CD4-positive, alpha-beta T cell (primary cell): ENCODE measurements around the gene GALNT18. TPM values are rescaled to one million over a fixed set of nuclear protein-coding genes. Genes with fewer than 3 reads are reported as not detected.

Source experiments
- ATAC-seq: fragments of 200-7000 bp; cut with Tn5 transposase; one replicate; pipeline ENCODE4 v1.10.0; 2022; ENCODE audit warnings: mild to moderate bottlenecking; ENCODE audit not compliant: poor library complexity
- CTCF ChIA-PET: fragments of 350-600 bp; sonication (Branson Sonifier 250); formaldehyde crosslinking; loops from one replicate; lab custom pipeline; 2021; ENCODE audit warnings: antibody characterized with exemption, inconsistent platforms; lab: Charles Lee
- POLR2A ChIA-PET: fragments of 350-600 bp; sonication (Branson Sonifier 250); formaldehyde crosslinking; loops from one replicate; lab custom pipeline; 2021; ENCODE audit warnings: antibody characterized with exemption, inconsistent platforms; lab: Charles Lee
- DNase-seq, 14 experiments: peaks; one replicate each; pipeline ENCODE4 v3.0.0-alpha.2; 2013 to 2020; ENCODE audit warnings: mixed read lengths in 2 of 14
- H3K27ac ChIP-seq, 2 donors: one replicate each; pipeline versions ENCODE4 v1.5.1 to v1.7.0; 2013; ENCODE audit warnings: low read length in 2 of 2, low read depth in 1 of 2, mild to moderate bottlenecking in 1 of 2
- H3K27me3 ChIP-seq, 2 experiments: 1 replicate in 1 of 2; 2 replicates in 1 of 2; pipeline versions ENCODE4 v1.6.1 to v1.7.0; 2013; ENCODE audit warnings: low read length in 2 of 2, control low read depth in 1 of 2, mild to moderate bottlenecking in 1 of 2, moderate library complexity in 1 of 2; ENCODE audit not compliant: insufficient read depth in 2 of 2, control insufficient read depth in 1 of 2
- H3K36me3 ChIP-seq: one replicate; pipeline ENCODE4 v1.6.1; 2013; ENCODE audit warnings: low read length, control low read depth; ENCODE audit not compliant: insufficient read depth
- H3K4me1 ChIP-seq: one replicate; pipeline ENCODE4 v1.6.1; 2013; ENCODE audit warnings: low read length, control low read depth; ENCODE audit not compliant: insufficient read depth
- H3K4me3 ChIP-seq: one replicate; pipeline ENCODE4 v1.5.1; 2013; ENCODE audit warnings: mild to moderate bottlenecking, low read length, moderate library complexity
- H3K9me3 ChIP-seq, 2 experiments: 1 replicate in 1 of 2; 2 replicates in 1 of 2; pipeline versions ENCODE4 v1.6.1 to v1.7.0; 2013; ENCODE audit warnings: low read length in 2 of 2, mild to moderate bottlenecking in 2 of 2, control low read depth in 1 of 2, moderate library complexity in 1 of 2; ENCODE audit not compliant: control insufficient read depth in 1 of 2, insufficient read depth in 1 of 2
- H3K27ac Mint-ChIP-seq: one replicate; pipeline ENCODE4 v1.8.0; 2020; ENCODE audit warnings: mixed read lengths
- H3K27me3 Mint-ChIP-seq: one replicate; pipeline ENCODE4 v1.8.0; 2021; ENCODE audit warnings: mixed read lengths
- H3K36me3 Mint-ChIP-seq: one replicate; pipeline ENCODE4 v1.8.0; 2021; ENCODE audit warnings: low read depth, mixed read lengths
- H3K4me1 Mint-ChIP-seq: one replicate; pipeline ENCODE4 v1.8.0; 2021; ENCODE audit warnings: low read depth, mixed read lengths
- H3K4me3 Mint-ChIP-seq: one replicate; pipeline ENCODE4 v1.8.0; 2020; ENCODE audit warnings: mild to moderate bottlenecking, mixed read lengths
- H3K9me3 Mint-ChIP-seq: one replicate; pipeline ENCODE4 v1.8.0; 2020; ENCODE audit warnings: mixed read lengths
- intact Hi-C, 2 experiments: fragments of 100-400 bp; cut with DNase I in 1 of 2; cut with micrococcal nuclease in 1 of 2; formaldehyde crosslinking; loops; one replicate each; pipeline versions ENCODE4 v1.15.1 to v1.9.0; 2023 to 2025; cut with DNase I, micrococcal nuclease
- total RNA-seq, 174 experiments: library from RNA in 2 of 174; stranded (reverse) in 2 of 174; gene quantifications; one replicate each; pipeline ENCODE4 v1.2.3 and lab custom pipeline; 2021 to 2026
- TF ChIP-seq, protein P1 (sequence below): fragments of 200-600 bp; IDR thresholded peaks from one replicate; pipeline ENCODE4 v1.8.0; 2022; ENCODE audit warnings: antibody characterized with exemption, mild to moderate bottlenecking

GALNT18 gene
- total RNA-seq, 2 experiments from 2014 or later: 0.08 TPM; not detected in 1

DNA sequence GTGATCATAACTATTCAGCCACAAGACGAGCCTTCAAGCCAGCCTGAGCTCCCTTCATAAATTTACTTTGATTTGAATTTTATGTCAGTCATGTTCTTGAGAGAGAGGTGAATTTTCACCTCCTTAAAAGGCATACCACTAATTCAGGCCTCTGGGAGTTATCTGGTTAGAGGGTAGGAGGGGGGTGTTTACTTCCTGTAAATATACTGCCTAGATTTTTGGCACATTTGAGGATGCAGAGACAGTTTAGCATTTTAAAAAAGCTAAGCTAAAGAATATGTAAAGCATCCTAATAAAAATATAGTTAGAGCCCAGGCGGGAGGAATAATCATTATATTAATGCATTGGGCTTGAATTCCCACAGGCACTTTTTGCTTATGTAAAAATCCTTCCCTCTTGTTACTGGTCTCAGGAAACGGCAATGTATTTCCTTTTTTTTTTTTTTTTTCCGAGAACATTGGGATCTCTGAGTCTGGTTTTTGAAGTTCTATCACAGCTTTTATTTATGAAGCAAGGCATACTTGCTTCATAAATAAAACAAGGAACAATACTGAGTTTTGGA, 385.2 kb downstream of the GALNT18 start:
- no peaks in the 10 kb centered on the region for H3K4me1 Mint-ChIP-seq
- no peak overlapping the region for H3K27ac Mint-ChIP-seq
- no peaks in the 10 kb centered on the region for H3K9me3 Mint-ChIP-seq
- Histone ChIP-seq H3K4me3 (no peak overlapping the region), H3K27ac (no peak overlapping the region), H3K27me3 (peaks cover 0 to 4% of the 10 kb centered on the region in 2 experiments), H3K4me1 (no peaks in the 10 kb centered on the region), H3K36me3 (no peaks in the 10 kb centered on the region), H3K9me3 (no peaks in the 10 kb centered on the region)
- no peak for DNase-seq
- no peak for ATAC-seq
- ChIA-PET POLR2A (no interaction called here), CTCF (no interaction called here)
- H3K36me3 Mint-ChIP-seq: no peaks in the 10 kb centered on the region
- peaks cover 9% of the 10 kb centered on the region for H3K27me3 Mint-ChIP-seq
- H3K4me3 Mint-ChIP-seq: no peak overlapping the region
- TF ChIP-seq, protein P1, sequence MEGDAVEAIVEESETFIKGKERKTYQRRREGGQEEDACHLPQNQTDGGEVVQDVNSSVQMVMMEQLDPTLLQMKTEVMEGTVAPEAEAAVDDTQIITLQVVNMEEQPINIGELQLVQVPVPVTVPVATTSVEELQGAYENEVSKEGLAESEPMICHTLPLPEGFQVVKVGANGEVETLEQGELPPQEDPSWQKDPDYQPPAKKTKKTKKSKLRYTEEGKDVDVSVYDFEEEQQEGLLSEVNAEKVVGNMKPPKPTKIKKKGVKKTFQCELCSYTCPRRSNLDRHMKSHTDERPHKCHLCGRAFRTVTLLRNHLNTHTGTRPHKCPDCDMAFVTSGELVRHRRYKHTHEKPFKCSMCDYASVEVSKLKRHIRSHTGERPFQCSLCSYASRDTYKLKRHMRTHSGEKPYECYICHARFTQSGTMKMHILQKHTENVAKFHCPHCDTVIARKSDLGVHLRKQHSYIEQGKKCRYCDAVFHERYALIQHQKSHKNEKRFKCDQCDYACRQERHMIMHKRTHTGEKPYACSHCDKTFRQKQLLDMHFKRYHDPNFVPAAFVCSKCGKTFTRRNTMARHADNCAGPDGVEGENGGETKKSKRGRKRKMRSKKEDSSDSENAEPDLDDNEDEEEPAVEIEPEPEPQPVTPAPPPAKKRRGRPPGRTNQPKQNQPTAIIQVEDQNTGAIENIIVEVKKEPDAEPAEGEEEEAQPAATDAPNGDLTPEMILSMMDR: no peak
- intact Hi-C loops: no loop called here

DNA sequence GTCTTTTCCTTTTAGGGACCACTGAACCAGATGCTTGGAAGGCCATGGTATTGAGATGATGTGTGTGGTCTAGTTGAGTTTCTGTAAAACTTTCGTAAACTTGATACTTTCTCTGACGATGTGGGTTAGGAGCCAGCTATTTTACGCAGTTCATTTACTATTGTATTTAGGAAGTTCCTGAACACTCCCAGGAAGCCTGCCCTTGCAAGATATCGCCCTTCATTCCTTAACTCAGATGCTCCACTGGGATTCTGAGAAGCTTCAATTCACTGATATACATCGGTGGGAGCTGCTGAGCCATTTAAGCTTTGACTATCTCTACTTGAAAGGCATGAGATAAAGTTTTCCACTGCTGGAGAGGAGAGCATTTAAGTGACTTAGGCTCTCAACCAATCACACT, 390.0 kb downstream of the GALNT18 start:
- Mint-ChIP-seq H3K27ac (no peak overlapping the region), H3K27me3 (peaks cover 28% of the 10 kb centered on the region), H3K9me3 (no peaks in the 10 kb centered on the region), H3K4me3 (no peak overlapping the region), H3K36me3 (no peaks in the 10 kb centered on the region), H3K4me1 (no peaks in the 10 kb centered on the region)
- peaks cover 4 to 11% of the 10 kb centered on the region in 2 experiments for H3K27me3 ChIP-seq
- ChIA-PET POLR2A (no interaction called here), CTCF (interaction anchor here (1.1 to 1.6 kb wide), 2 partner anchors 13 to 16 kb away, joined by 3 read pairs; no protein-coding TSS in a partner anchor)
- TF ChIP-seq, protein P1: no peak
- DNase-seq: no peak
- ATAC-seq: no peak
- H3K36me3 ChIP-seq: no peaks in the 10 kb centered on the region
- H3K27ac ChIP-seq: no peak overlapping the region
- no peaks in the 10 kb centered on the region for H3K4me1 ChIP-seq
- no peaks in the 10 kb centered on the region for H3K9me3 ChIP-seq
- H3K4me3 ChIP-seq: no peak overlapping the region
- intact Hi-C loops: no loop called here

DNA sequence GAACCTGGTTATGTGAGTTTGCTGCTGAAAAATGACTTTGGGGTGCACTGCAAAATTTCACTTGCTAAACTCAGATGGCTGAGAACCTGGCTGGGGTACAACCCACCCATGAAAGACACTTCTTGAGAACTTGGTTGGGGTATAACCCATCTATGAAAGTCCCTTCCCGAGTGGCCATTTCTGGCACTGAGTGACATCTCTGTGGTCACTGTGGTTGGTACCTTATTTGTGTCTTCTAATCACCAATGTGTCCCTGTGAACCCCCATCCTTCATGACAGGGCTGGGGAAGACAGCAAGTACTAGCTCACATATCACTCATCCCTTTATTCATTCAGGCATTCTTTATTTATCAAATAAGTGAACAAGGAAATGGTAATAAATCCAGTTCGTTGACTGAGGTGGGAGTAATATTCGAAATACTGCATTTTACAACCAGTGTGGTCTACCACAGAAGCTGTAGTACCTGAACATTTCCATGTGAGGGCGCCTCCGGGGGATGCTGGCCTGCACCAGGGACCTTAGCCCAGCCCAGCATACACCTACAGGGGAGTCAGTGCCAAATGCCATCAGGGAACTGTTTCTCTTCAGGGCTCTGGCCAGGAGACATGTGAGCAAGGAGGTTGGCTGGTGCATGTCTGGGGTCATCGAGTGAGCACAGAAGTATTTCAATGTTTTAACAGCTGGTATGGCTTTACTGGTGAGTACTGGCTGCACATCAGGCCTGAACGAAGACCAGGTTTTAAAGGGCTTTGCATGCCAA, 390.8 kb downstream of the GALNT18 start:
- Histone ChIP-seq H3K4me1 (no peaks in the 10 kb centered on the region), H3K27ac (no peak overlapping the region), H3K27me3 (peaks cover 4 to 11% of the 10 kb centered on the region in 2 experiments), H3K4me3 (no peak overlapping the region), H3K9me3 (no peaks in the 10 kb centered on the region), H3K36me3 (no peaks in the 10 kb centered on the region)
- Mint-ChIP-seq H3K27me3 (peaks cover 28% of the 10 kb centered on the region), H3K36me3 (no peaks in the 10 kb centered on the region), H3K4me1 (no peaks in the 10 kb centered on the region), H3K4me3 (no peak overlapping the region), H3K9me3 (no peaks in the 10 kb centered on the region), H3K27ac (no peak overlapping the region)
- POLR2A ChIA-PET: no interaction called here
- TF ChIP-seq, protein P1: no peak
- ATAC-seq: no peak
- intact Hi-C loops: no loop called here
- CTCF ChIA-PET: interaction anchor here (1.1 to 1.6 kb wide), 3 partner anchors 12 to 194 kb away, joined by 3 read pairs; no protein-coding TSS in a partner anchor
- DNase-seq: peak in 4 of 14 experiments; percentile 4 to 25 (median 20)
